GM18909 (cell line): ENCODE results near the gene AGBL4.
A peak's percentile ranks its signal among the peaks of the same experiment; 100 is the strongest.

Experiments
- ATAC-seq: cut with Tn5 transposase; IDR thresholded peaks from one replicate; pipeline ENCODE4 v1.9.1; 2021; ENCODE audit warnings: mild to moderate bottlenecking; ENCODE audit not compliant: unreplicated experiment, poor library complexity

Gene AGBL4

GRCh38 chr1:48803474-48803873 is 1220.3 kb downstream of the AGBL4 start:
- no peak for ATAC-seq

- no peak for ATAC-seq
Observed at GRCh38 chr1:48794816-48795215, 1228.9 kb downstream of the AGBL4 start.

- ATAC-seq: peak; percentile 85
Observed at GRCh38 chr1:48793863-48794262, 1229.9 kb downstream of the AGBL4 start.

GRCh38 chr1:48792961-48793360 is 1230.8 kb downstream of the AGBL4 start:
- no peak for ATAC-seq

GRCh38 chr1:48790397-48790796 is 1233.4 kb downstream of the AGBL4 start:
- peak; percentile 46 for ATAC-seq

- ATAC-seq: no peak
Observed at GRCh38 chr1:48789903-48790302, 1233.9 kb downstream of the AGBL4 start.

GRCh38 chr1:48785869-48786268 is 1237.9 kb downstream of the AGBL4 start:
- ATAC-seq: no peak

- no peak for ATAC-seq
Observed at GRCh38 chr1:48784301-48784700, 1239.5 kb downstream of the AGBL4 start.

GRCh38 chr1:48777219-48777895 is 1246.4 kb downstream of the AGBL4 start:
- ATAC-seq: no peak

- ATAC-seq: no peak
Observed at GRCh38 chr1:48776393-48777218, 1247.1 kb downstream of the AGBL4 start, which contains the start of gene BEND5. BEND5 (minus strand) TSS chr1:48776891; CDS start chr1:48776831, 60 bp downstream.

- no peak for ATAC-seq
Observed at GRCh38 chr1:48775831-48776392, 1247.8 kb downstream of the AGBL4 start.

- ATAC-seq: peak; percentile 61
Observed at GRCh38 chr1:48773133-48773532, 1250.6 kb downstream of the AGBL4 start.

- ATAC-seq: no peak
Observed at GRCh38 chr1:48772211-48772610, 1251.5 kb downstream of the AGBL4 start.

GRCh38 chr1:48771561-48771960 is 1252.2 kb downstream of the AGBL4 start:
- ATAC-seq: no peak

GRCh38 chr1:48767975-48768510 is 1255.7 kb downstream of the AGBL4 start:
- ATAC-seq: no peak

- ATAC-seq: no peak
Observed at GRCh38 chr1:48765335-48765734, 1258.4 kb downstream of the AGBL4 start.

GRCh38 chr1:48761986-48762385 is 1261.8 kb downstream of the AGBL4 start:
- no peak for ATAC-seq

- ATAC-seq: no peak
Observed at GRCh38 chr1:48761411-48761810, 1262.3 kb downstream of the AGBL4 start.

- ATAC-seq: no peak
Observed at GRCh38 chr1:48760857-48761256, 1262.9 kb downstream of the AGBL4 start.

GRCh38 chr1:48758976-48759375 is 1264.8 kb downstream of the AGBL4 start:
- ATAC-seq: no peak

- ATAC-seq: peak; percentile 42
Observed at GRCh38 chr1:48757363-48757762, 1266.4 kb downstream of the AGBL4 start.
